GM19372 (cell line): Measurements from ENCODE around the gene OTOGL.
A peak's percentile ranks its signal among the peaks of the same experiment; 100 is the strongest.

Experiments
- ATAC-seq: cut with Tn5 transposase; IDR thresholded peaks from one replicate; pipeline ENCODE4 v1.9.1; 2021; ENCODE audit warnings: mild to moderate bottlenecking, low read depth, moderate library complexity; ENCODE audit not compliant: unreplicated experiment

Gene OTOGL

GRCh38 chr12:80325167-80325959 is 226.0 kb downstream of the OTOGL start:
- ATAC-seq = no peak

GRCh38 chr12:80332827-80333226 is 233.5 kb downstream of the OTOGL start:
- no peak for ATAC-seq

DNA sequence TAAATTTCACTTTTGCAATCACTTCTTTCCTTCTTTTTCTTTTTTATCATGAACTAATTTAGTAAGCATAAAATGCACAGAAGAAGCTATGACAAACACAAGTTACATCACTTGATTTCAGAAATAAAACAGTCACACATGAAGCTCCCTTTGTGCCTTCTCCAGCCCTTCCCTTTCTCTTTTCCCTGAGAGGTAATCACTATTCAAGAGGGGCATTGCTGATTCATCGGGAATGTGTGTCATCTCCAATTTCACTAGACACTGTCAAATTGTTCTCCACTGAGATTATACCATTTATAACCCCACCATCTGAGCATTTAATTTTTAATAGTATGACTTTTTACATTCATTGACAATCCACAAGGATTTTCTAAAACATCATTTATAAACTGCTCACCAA is 253.1 kb downstream of the OTOGL start:
- no peak for ATAC-seq

GRCh38 chr12:80353254-80353653 is 253.9 kb downstream of the OTOGL start:
- no peak for ATAC-seq

- no peak for ATAC-seq
Measured at GRCh38 chr12:80356097-80356496, 256.8 kb downstream of the OTOGL start.

DNA sequence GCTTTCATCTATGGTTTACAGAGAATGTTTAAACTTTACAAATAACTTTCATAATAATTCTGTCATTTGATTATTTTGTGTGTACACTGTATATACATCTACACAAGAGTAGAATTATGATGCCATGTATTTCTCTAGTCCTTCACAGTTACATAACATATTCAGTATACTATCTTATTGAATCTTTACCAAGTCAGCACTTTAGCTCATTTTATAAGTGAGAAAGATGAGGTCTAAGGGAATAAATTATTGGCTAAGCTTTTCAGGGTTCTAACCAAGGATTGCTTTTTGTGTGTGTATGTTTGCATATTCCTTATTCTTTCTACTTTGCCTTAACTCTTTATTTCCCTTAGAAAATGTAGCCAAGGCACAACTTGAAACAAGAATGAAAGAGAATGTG is 260.4 kb downstream of the OTOGL start:
- no peak for ATAC-seq

DNA sequence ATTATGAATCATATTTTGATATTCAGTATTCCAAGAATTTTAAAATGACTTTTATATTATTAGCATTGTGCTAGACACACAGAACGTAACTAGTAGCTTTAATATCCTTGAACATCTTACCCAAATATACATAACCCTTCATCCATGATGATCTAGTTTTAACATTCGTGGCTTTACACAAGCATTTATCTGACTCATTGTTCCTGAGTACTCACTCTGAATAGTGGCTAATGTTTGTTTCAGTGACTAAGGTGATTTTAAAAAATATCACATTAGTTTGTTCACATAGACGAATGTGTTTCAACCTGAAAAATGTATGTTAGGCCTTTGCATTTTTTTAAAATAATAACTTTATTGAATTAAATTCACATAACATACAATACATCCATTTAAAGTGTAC is 264.7 kb downstream of the OTOGL start:
- ATAC-seq = no peak

DNA sequence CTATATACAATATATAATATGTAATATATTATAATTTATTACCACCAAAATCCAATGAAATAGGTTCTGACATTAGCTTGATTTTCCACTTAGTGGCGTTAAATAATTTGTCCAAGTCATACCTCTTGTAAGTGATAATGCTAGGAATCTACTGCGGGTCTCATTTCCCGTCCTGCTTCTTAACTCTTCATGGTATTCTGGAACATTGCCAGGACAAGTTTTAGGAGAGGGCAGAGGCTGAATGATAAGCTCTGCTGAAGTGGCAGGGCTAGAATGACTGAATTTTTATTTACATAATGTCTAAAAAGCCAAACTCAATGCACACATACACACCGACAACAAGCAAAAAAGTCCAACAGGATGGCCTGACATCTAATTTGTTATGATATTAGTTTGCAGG is 274.3 kb downstream of the OTOGL start:
- ATAC-seq = no peak

GRCh38 chr12:80374615-80375014 is 275.3 kb downstream of the OTOGL start:
- no peak for ATAC-seq

DNA sequence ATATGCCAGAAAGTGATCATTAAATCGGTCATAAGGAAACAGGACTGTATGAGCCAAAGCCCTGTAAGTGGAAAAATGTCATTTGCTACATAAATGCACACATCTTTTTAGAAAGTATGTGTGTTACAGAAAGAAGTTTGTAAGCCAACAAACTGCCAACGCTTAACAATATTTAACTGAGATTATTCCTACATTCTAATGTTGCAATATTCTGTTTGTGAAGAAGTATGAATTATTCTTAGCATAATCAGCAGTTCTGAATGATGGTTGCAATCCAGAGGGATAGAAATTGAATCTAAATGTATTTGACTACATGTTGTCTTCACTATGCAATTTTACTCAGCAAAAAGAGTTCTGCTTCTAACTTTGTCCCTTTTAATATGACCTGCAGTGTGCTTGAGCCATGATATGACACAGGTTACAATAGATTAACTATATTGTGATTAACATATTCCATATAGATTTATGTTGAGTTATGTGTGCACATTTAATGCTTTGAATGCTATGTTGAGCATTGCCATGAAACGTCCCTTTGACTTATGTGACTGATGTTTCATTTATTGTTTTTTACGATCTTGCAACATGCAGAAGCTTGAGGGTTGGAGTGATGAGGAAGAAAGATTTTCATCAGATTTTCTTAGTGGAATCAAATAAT is 277.9 kb downstream of the OTOGL start:
- ATAC-seq = no peak

GRCh38 chr12:80381121-80381520 is 281.8 kb downstream of the OTOGL start:
- ATAC-seq = no peak

GRCh38 chr12:80382254-80382653 is 282.9 kb downstream of the OTOGL start:
- no peak for ATAC-seq

DNA sequence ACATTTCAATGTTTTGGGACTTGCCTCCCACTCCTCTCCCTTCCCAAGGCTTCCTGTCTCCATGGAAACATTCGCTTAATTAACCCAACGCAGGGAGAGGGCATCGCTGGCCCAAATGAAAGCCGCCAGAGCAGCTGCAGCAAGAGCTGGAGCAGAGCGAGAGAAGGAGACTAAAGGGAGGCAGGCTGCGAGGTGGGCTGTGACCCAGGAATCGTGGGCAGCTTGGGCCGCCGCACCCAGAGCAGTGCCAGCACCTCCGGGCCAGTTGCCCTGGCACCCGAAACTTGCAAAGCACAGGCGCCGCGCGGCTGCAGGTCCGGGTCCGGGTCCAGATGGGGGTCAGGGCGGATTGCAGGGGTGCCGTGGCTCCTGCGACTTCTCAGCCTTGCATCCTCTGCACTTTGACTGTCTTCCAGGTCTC is 301.2 kb downstream of the OTOGL start:
- ATAC-seq = no peak

- ATAC-seq = no peak
Measured at GRCh38 chr12:80401191-80401590, 301.9 kb downstream of the OTOGL start.

- no peak for ATAC-seq
Measured at GRCh38 chr12:80404629-80405028, 305.3 kb downstream of the OTOGL start.

DNA sequence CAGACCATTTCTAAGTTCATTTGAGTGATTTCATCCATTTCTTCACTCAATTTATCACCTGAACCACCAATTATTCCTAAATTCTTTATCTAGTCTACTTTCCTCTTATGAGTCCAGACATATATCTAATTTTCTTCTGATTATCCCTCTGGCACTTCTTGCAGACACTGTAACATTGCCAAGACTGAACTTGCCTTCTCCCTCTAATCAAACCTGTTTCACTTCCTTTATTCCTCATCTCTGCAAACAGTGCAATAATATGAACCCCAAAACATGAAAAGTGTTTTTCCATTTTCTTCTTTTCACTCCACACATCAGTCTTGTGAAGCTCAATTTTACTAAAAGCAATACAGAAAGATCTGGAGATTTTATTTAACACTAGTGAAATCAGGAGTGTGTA is 306.9 kb downstream of the OTOGL start:
- ATAC-seq = no peak

DNA sequence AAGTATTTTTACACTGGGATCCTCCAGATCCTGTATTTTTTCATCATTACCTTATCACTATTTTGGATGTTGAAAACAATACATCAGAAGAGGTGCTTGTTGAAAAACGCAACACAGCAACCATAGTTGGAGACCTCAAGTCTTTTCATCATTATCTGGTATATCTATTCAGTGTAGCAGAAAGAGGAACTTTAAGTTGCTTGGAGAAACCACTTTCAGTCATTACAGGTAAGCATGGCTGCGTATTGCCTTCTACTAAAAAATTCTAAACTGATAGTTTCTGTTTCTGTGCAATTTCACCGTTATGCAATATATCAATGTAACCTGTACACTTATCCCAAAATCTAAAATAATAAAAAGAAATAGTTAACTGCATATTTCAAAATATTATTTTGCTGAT is 312.4 kb downstream of the OTOGL start:
- no peak for ATAC-seq

DNA sequence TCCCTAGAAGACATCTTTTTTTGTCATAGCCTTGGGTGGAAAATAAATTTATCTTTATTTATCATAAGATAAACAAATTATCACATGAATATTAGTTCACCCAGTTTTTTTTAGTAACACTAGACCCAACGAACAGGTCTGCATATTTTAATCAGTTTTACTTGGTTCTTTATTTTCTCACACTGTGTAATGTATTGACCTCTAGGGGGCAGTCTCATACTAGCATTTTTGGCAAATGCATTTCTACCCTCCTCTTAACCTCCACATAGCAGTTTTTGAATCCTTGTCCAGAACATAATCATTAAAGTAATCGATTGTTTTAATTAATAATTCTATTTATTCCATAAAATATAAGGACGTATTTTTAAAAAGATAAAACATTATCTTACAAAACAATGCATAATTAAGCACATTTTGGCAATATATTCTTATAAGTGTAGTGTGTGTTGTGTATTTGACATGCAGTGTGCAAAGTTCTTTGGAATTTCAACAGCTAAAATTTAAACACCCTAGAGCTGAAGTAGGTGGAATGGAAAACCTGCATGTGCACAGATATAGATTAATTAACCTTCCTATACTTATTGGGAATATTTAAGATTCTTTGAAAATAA is 313.1 kb downstream of the OTOGL start:
- ATAC-seq = peak; percentile 84

- no peak for ATAC-seq
Measured at GRCh38 chr12:80413462-80413861, 314.1 kb downstream of the OTOGL start.

- no peak for ATAC-seq
Measured at GRCh38 chr12:80415466-80415865, 316.1 kb downstream of the OTOGL start.

DNA sequence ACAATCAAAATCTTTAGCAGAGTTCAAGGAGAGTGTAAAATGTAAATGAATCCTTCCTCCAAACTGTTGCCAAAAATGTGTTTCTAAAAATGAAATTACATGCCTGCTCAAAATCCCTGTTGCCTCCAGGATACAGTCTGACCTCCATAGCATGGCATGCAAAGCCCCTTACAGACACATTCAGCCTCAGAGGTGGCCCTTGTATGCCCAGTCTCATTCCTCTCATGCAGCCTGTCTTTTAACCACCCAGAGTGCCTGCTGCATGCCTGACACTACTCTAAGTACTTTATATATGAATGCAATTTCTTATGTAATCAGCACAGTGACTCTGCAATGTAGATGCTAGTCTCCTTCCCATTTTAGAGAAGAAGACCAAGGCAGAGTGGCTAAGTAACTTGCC is 320.3 kb downstream of the OTOGL start:
- no peak for ATAC-seq

DNA sequence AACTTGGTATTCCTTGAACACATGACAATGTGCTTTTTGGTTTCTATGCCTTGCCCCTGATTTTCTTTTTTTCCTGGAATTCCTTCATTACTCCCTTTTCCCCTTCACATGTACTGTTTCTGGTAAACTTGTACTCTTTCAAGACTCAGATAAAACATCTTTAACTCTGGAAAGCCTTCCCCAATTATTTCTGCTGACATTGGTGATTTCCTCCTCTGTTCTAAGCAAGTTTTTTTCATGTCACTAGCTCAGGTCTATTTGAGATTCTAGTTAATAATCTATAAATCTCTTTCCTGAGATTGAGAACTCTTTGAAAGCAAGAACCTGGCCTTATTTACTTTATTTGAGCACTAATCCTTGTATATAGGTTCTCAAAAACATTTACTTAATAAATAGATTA is 320.7 kb downstream of the OTOGL start:
- ATAC-seq = no peak
